ENCODE data around the gene DSTYK.

GRCh38 chr1:205107327-205107726 lies 104.2 kb downstream of the DSTYK start:
- TF ChIP-seq TCF7L2 (IDR thresholded peaks at IDR 0.05; ENCODE audit: borderline replicate concordance, low read depth, low read length) (no peak), ZNF777 (tag by site-specific recombination; IDR thresholded peaks at IDR 0.05; ENCODE audit: borderline replicate concordance) (no peak), ZNF350 (tag by site-specific recombination; IDR thresholded peaks at IDR 0.05) (no peak), CTCF (tag by site-specific recombination; IDR thresholded peaks at IDR 0.05) (no peak), ZBTB44 (tag by site-specific recombination; IDR thresholded peaks at IDR 0.05) (no peak), ZNF561 (tag by site-specific recombination; IDR thresholded peaks at IDR 0.05; ENCODE audit: borderline replicate concordance) (no peak)

Data from HEK293 (cell line).